Fibroblast of lung (primary cell): ENCODE measurements around the gene TXLNB.

ENCODE experiments used
- CTCF ChIP-seq, 2 donors: IDR thresholded peaks in 1 of 2; conservative IDR thresholded peaks in 1 of 2; 1 replicate in 1 of 2; 2 replicates in 1 of 2; pipeline ENCODE4 v1.5.1; 2011 to 2012; ENCODE audit warnings: low read length in 2 of 2, control low read depth in 1 of 2, inconsistent platforms in 1 of 2, low read depth in 1 of 2, mild to moderate bottlenecking in 1 of 2
- EZH2 ChIP-seq: IDR thresholded peaks from 2 replicates; pipeline ENCODE4 v1.5.1; 2012; ENCODE audit warnings: low read length, control low read depth, mild to moderate bottlenecking; ENCODE audit errors: missing control alignments

- TF ChIP-seq EZH2 (no peak), CTCF (conservative IDR thresholded peaks at IDR 0.05 in 1 of 2, IDR thresholded peaks at IDR 0.05 in 1 of 2; ENCODE audit: low read depth in 1 of 2, low read length in 2 of 2) (no peak)
Measured at GRCh38 chr6:139306291-139306981, 14.6 kb upstream of the TXLNB start.
